ENCODE measurements around the gene PPP6R2.

GRCh38 chr22:50317674-50318073, 25.5 kb upstream of the PPP6R2 start:
- no peak for TF ChIP-seq YY1 (IDR thresholded peaks at IDR 0.05; ENCODE audit: insufficient read depth, insufficient read length)
- no peak for TF ChIP-seq ZNF274 (IDR thresholded peaks at IDR 0.05; ENCODE audit: low read depth, low read length)

All from NT2/D1 (cell line).